GM21423 (cell line): ENCODE data around the gene TSN.
"Not testable (repeated sequence)": the region's sequence is repeated elsewhere in the genome, so short reads cannot be mapped to it uniquely, and the experiment has no call there.

Source experiments
- ATAC-seq: cut with Tn5 transposase; IDR thresholded peaks from one replicate; pipeline ENCODE4 v1.9.1; 2021; ENCODE audit warnings: mild to moderate bottlenecking, moderate library complexity; ENCODE audit not compliant: unreplicated experiment

The TSN gene

DNA sequence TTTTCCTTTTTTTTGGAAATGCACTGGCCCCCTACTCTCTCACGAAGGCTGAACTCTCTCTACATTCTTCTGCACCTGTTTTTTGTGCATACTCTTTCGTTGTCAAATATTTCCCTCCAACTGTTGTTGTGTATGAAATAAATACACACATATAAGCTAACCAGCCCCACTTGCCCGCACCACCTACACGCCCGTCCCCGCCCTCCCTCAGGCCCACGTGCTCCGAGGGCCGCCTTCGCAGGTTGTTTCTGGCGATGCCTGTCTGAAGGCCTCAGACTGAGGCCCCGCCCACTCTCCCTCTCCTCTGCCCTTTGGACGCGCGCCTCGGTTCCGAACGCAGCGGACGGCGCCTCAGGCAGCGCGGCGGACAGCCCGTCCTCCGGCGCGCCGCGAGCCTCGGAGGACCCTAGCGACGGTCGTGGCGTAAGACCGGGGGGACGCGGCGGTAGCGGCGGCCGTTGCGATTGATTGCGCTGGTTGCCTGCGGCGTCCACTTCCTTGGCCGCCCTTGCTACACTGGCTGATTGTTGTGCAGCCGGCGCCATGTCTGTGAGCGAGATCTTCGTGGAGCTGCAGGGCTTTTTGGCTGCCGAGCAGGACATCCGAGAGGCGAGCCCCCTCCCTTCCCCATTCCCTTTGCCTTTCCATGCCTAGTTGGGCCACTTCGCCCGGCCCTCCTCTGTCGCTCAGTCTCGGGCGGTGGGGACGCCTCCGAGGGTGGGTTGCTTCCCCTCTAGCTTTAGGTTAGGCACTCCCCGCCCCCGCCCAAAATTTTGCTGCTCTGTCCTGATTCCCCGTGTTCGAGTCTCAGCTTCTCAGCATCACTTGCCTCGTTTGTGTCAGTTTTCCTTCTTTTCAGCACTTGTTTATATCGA, at the start of gene TSN:
Gene TSN (plus strand): TSS at position 415 of the 875 bp plus-strand sequence. CDS start 129 bp downstream, at position 544.
- peak; percentile 100 for ATAC-seq

DNA sequence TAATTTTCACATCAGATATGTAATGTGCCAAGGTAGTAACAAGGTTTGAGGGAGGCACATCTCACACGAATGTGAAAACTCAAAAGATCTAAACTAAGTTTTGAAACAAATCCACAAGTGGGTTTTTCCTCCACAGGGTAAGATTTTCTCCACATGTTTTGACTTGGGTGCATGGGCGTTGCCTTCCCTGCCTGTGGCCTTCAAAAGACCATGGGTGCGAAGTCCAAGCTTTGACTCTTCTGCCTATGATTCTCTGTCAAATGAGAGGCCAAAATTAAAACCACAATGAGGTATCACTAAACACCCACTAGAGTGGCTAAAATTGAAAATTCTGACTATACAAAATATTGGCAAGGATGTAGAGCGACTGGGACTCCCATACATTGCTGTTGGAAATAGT, 49.5 kb upstream of the TSN start:
- ATAC-seq, result no peak

DNA sequence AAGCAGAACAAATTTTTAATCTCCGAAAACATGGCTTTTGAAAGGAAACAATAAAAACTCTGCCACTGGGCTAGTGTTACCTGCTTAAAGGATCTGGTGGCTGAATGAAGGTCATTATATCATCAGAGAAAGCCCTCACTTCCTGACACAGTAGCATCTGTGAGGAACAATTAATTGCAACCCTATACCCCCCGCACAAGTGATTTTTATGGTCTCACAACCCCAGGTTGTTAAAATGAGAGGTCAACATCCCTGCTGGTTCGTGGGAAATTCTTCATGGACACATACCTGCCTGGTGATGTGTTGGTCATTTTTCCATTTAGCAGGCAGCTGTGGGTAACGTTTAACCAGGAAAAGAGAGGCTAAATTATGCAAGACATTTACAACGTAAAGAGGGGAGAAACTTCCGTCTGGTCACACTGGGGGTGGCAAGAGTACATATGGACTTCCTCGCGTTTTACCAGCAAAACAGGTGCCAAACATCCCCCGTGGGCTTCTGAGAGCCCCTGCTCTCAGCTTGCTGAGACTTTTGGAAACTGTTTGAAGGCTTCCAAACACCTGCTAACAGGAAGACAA, 48.0 kb upstream of the TSN start:
- ATAC-seq, result no peak

DNA sequence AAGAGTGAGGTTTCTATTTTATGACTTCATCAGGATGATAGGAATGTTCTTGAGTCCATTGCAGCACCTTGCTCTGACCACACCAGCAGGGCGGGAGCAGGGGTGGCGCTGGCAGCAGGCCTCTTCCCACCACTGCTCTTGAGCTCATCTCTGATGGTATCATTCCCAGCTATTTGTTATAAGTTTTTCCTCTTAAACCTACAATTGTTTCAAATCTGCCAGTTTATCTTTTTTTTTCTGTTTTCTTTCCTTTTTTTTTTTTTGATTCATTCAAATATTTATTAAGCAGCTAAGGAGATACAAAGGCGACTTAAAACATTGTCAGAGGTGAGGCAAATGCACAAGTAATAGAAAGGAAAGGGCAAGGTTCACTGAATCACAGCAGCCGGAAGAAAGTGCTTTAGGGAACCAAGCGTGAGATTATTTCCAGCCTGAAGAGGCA, 47.5 kb upstream of the TSN start:
- no peak for ATAC-seq

DNA sequence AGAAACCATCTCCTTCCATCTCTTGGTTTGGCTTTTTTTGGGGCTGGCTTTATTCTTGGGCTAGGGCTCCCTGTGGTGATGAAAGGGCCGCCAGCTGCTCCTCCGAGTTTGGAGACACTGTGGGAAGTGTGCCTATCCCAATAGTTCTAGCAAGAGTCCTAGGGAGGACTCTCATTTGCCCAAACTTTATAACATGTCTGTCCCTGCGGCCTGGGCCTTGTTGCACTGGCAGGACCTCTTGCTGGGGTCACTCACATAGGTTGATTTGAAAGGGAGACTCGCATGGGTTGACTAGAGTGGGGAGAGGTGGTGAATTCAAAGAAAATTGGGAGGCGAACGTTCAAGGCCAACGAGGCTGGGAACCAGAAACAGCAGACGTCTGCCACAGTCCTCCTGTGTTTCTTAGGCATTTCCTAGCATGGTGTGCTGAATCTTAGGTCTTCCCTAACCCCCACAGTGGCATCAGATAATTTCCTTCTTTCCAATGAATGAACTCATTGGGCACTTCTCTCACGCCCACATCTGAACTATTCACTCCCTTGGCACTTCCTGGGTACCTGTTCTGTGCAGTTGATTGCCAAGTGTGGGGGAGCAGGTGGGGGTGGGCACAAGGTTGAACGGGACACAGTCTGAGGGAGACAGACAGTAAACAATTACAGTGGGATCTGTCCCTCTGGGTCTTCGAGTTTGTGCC, 45.5 kb upstream of the TSN start:
- no peak for ATAC-seq

DNA sequence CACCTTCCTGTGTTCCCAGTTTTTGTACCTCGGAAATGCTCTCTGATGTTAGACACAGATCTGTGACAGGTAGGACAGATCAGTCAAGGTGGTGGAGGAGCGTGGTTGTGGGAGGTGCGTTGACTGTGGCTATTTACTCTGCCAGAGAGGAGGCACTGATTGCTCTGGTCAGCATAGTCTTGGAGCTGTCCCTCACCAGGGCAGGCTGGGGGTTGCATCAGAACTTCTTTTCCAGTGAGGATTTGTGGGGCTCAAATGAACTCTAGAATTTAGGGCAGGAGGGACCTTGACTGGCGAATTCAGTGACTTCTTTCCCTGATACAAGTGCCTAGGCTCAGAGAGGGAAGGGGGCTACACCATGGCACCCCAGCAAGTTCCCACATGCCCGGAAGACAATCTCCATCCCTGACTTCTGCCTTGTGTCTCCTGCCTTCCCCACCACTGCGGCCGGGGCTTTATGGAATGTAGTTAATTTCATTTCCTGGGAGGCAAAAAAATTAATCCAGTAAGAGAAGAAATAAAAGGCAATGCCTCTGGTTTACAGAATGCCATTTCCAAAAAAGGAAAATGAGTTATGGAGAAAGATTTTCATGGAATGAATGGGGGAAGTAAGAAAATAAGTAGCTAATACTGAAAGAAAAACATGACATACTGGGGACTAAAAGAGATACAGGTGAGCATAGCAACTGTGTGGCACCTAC, 44.8 kb upstream of the TSN start:
- ATAC-seq, result no peak

DNA sequence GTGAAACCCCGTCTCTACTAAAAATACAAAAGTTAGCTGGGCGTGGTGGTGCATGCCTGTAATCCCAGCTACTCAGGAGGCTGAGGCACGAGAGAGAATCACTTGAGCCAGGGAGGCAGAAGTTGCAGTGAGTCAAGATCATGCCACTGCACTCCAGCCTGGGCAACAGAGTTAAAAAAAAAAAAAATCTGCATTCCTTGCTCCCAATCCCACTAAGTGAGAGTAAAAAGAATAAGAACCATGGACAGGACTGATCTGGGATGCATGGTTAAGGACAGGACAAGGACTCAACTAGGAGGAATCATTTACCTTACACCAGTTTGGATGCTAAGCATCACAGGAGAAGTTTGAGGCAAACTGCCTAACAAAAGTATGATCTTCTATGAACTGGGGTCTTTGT, 44.0 kb upstream of the TSN start:
- not testable (repeated sequence) for ATAC-seq

DNA sequence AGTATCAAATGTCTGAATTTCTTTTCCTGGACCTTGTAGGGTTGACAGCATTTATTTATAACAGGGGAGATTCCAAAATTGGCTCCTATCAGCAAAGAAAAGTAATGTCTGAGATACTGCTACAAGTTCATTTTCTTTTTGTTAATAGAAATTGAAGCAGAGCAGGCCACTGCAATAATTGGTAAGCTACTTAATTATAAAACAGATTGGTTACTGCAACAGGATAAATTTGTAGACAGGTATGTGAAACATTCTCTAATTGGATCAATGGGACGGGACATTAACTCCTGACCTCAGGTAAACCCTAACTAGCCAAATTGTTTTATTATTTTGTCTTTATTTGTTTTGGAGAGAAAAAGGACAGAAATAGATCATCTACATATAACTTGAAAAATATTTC, 39.3 kb upstream of the TSN start:
- no peak for ATAC-seq

DNA sequence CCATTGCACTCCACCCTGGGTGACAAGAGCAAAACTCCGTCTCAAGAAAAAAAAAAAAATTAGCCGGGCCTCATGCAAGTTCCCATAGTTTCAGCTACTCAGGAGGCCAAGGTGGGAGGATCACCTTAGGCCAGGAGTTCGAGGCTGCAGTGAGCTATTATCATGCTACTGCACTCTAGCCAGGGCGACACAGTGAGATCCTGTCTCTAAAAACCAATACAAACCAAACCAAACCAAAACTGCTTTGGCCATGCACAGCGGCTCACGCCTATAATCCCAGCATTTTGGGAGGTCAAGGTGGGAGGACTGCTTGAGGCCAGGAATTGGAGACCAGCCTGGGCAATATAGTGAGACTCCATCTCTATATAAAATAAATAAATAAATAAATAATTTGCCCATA, 37.9 kb upstream of the TSN start:
- no peak for ATAC-seq

DNA sequence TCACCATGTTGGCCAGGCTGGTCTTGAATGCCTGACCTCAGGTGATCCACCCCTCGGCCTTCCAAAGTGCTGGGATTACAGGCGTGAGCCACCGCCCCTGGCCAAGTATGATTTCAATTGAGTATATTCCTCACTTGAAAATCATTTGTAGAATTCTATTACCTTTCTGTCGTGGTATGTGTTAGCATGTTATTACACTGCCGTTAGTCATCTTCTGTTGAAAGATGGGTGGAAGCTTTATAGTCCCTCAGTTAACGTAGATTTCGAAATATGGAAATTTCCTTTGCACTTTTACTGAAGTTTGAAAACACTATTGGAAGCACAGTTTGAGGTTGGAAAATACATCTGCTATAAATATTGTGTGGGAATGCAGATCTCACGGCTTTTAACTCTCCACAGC, 33.5 kb upstream of the TSN start:
- ATAC-seq, result no peak

DNA sequence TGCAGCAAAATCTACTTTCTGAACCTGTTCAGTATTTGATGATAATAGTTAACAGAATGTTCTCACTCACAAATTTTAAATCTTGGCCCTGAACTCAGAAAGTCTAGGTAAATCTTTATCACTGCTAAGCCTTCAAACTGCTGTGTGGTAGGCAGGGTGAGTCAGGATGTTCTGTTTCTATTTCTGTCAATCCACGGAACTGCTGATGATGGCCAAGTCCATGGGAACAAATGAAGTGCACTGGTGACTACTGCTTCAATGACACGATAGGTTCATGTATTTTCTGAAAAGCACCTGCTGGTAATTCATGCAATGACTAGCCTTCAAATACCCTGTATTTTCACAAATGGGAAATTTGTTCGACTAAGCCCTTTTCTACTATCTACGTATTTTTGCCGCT, 33.0 kb upstream of the TSN start:
- ATAC-seq, result no peak

DNA sequence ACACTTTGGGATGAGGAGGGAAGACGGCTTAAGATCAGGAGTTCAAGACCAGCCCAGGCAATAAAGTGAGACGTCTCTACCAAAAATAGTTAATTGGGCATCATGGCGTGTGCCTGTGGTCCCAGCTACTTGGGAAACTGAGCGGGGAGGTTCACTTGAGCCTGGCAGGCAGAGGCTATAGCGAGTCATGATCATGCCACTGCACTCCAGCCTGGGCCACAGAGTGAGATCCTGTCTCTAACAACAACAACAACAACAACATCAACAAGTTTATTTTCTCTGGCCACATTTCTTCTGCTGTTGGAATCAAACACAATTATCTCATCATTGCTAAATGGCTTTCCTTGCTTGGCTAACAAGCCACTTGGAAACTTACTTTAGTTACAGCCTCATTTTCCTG, 32.1 kb upstream of the TSN start:
- ATAC-seq, result no peak

DNA sequence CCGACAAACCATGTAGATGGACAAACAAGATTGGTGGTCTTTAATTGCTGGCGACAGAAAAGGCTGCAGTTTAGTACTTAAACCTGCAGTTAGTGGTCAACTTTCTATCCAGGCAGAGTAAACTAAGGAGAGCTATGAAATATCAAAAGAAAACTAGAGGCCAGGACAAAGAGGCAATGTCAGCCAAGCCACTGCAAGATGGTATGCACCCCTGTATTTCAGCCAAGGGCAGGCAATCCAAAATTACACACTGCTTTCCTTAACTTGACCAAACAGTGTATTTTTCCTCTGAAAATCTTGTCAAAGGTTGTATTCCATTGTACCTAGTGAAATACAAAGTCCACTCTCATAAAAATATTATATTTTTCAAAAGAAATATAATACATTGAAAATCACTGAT, 28.1 kb upstream of the TSN start:
- ATAC-seq, result no peak

DNA sequence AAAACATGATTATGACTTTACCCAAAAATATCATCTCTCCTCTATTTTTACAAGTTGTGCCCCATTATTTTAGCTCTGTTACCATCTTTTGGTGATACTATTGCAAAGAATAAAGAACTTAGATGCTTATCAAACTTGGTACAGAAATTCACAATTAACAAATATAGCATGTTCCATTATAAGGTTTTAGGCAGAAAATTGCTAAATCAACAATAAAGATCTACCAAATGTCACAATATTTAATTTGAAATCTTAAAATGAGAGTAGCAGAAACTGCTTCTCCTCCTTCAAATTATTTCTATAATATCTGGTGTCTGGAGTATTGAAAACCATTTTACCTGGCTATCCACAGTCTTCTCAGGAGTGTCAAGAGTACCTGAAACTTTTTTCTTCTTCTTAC, 27.5 kb upstream of the TSN start:
- no peak for ATAC-seq

DNA sequence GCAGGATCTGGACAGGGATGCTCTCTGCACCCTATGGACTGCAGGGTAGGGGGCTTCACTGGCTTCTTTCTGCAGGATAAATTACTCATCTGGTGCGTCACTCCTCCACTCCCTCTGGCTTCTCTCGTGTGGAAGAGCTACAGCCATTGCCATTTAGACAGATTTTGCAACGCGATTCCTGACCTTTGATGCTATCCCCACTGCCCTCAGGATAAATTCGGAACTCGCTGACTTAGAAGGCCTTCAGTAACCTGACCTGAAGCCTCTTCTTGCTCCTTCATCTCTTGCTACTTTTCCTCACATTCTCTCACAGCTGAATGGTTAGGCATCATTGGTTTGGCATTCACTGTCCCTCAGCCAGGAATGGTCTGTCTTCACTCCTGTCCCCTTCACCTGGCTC, 24.1 kb upstream of the TSN start:
- no peak for ATAC-seq

DNA sequence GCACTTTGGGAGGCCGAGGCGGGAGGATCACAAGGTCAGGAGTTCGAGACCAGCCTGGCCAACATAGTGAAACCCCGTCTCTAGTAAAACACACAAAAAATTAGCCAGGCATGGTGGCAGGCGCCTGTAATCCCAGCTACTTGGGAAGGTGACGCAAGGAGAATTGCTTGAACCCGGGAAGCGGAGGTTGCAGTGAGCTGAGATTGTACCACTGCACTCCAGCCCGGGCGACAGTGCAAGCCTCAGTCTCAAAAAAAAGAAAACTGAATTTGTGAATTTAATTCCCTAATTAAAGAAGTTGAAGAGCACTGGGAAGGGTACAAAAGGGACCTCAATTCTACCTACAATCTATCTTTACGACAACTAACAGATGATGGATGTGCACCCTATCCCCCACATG, 20.9 kb upstream of the TSN start:
- not testable (repeated sequence) for ATAC-seq

DNA sequence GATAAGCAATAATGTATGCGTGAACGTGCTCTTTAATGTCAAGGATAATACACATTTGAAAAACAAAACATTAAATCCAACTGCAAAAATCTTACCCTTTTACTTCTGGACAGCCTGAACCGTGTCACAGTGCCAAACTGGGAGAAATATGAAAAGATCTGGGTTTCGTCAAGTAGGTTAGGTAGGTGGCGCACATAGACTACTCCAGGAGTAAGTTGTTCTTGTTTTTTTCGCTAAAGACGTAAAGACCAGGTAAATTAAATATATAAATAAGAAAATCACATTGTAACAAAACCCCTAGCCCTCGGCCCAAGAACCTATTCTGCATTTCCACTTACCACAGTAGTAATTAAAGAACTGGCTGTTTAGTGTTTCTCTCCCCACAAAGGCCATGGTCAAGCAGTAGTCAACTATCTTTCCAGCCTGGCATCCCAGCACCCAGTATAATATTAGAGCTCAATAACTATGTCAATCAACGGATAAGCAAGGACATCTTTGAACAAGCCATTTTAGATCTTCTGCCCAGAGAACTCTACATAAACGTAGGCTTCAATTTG, 19.9 kb upstream of the TSN start:
- no peak for ATAC-seq

DNA sequence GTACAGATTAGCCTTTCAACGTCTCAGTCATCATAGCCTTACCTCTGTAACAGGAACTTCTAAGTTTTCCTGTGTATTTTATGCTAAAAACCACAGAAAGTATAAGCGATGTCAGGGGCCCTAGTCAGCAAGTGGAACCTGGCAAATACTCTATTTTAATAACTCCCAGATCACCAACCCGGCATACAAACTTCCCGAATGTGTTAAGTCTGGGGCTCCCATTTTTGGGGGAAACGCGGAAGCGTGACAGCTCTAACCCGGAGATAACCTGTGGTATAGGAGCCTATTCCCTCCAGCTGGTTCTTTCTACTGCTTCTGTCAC, 19.4 kb upstream of the TSN start:
- ATAC-seq, result no peak

DNA sequence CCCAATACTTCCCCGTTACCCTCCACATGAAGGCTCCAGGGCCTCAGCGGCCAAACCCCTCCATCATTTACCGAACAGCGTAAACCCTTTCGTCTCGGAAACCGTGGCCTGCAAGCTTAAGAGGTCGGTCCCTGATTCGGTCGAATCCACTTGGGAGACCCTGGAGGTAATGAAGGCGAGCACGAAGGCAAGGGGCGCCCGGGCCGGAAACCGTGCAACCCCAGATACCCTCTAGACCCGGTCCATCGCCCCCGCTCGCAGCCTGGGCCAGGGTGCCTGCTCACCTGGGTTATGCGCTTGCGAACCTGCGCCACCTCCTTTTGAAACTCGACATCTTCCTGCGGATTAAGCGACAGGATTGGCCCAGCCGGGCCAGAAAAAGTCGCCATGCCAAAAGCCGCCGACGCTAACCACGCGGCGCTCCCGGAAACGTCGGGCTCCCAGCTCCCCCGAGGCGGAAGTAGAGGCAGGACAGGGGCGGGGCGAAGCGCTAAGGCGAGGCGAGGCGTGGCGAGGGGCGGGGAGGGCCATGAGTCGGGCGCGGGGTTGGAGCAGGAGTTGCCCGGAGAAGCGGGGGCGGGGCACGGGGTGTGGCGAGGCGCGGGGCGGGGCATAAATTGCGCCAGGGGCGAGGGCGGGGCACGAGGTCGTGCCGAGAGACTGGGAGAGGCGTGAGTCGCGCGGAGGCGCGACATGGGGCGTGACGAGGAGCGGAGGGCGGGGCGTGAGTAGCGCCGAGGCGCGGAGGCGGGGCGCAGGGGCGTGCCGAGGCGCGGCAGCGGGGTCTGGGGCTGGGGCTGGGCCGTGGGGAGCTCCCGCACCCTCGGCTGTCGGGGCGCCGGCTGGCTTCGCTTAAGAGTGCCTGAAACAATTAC, 18.8 kb upstream of the TSN start, which contains the start of gene NIFK:
Gene NIFK (minus strand): TSS at position 414 of the 875 bp plus-strand sequence. CDS start 25 bp downstream, at position 389.
- ATAC-seq, result peak; percentile 94

DNA sequence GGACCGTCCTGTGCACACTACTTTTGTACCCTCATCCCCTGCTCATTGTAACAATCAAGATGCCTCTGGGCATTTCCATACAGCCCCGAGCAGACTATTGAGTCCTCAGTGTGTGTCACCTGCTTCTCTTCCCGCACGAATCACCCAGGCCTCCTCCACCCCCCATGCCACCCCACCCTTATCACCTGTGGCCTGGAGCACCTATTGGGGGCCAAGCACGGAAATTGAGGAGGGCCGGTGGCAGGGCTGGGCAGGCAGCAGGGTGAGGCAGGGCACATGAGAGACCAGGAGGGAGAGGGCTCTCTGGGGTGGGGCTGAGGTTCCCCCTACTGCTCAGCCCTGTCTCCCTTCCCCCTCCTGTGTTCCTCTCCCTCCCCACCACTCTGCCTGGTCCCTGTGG, 14.5 kb upstream of the TSN start:
- no peak for ATAC-seq
